Hematopoietic multipotent progenitor cell treated with erythropoietin and hydrocortisone succinate and interleukin-3 and kit ligand, for 6 days (in vitro differentiated cells): ENCODE results near the gene SH2D3A.
"Not testable (repeated sequence)": the region's sequence is repeated elsewhere in the genome, so short reads cannot be mapped to it uniquely, and the experiment has no call there.

Experiments used
- DNase-seq: peaks from one replicate; pipeline ENCODE4 v3.0.0-alpha.2; 2015

The SH2D3A gene

GRCh38 chr19:6767357-6768235 lies at the start of gene SH2D3A:
Gene SH2D3A, minus strand, starts transcription at chr19:6767435. Its CDS starts 3,687 bp downstream, at chr19:6763748.
- peak; percentile 98 for DNase-seq

GRCh38 chr19:6813659-6814058 lies 46.4 kb upstream of the SH2D3A start:
- DNase-seq = no peak

GRCh38 chr19:6812612-6813011 lies 45.4 kb upstream of the SH2D3A start:
- DNase-seq = no peak

- peak; percentile 71 for DNase-seq
Observed at GRCh38 chr19:6811906-6812305, 44.7 kb upstream of the SH2D3A start.

- DNase-seq = no peak
Observed at GRCh38 chr19:6811378-6811777, 44.1 kb upstream of the SH2D3A start.

GRCh38 chr19:6809262-6809661 lies 42.0 kb upstream of the SH2D3A start:
- DNase-seq = no peak

GRCh38 chr19:6808494-6808893 lies 41.3 kb upstream of the SH2D3A start:
- DNase-seq = no peak

GRCh38 chr19:6807291-6807690 lies 40.1 kb upstream of the SH2D3A start:
- DNase-seq = no peak

- DNase-seq = peak; percentile 26
Observed at GRCh38 chr19:6806488-6806887, 39.3 kb upstream of the SH2D3A start.

- DNase-seq = no peak
Observed at GRCh38 chr19:6803036-6803404, 35.8 kb upstream of the SH2D3A start.

GRCh38 chr19:6802336-6803035 lies 35.3 kb upstream of the SH2D3A start:
- DNase-seq = peak; percentile 91

GRCh38 chr19:6801485-6802086 lies 34.4 kb upstream of the SH2D3A start:
- DNase-seq = peak; percentile 96

- no peak for DNase-seq
Observed at GRCh38 chr19:6800991-6801484, 33.8 kb upstream of the SH2D3A start.

- DNase-seq = not testable (repeated sequence)
Observed at GRCh38 chr19:6800160-6800790, 33.0 kb upstream of the SH2D3A start.

- no peak for DNase-seq
Observed at GRCh38 chr19:6797646-6798045, 30.4 kb upstream of the SH2D3A start.

- no peak for DNase-seq
Observed at GRCh38 chr19:6796278-6796677, 29.0 kb upstream of the SH2D3A start.

- no peak for DNase-seq
Observed at GRCh38 chr19:6794686-6795431, 27.6 kb upstream of the SH2D3A start.

- no peak for DNase-seq
Observed at GRCh38 chr19:6793973-6794372, 26.7 kb upstream of the SH2D3A start.

GRCh38 chr19:6793411-6793810 lies 26.2 kb upstream of the SH2D3A start:
- no peak for DNase-seq

GRCh38 chr19:6791237-6791636 lies 24.0 kb upstream of the SH2D3A start:
- no peak for DNase-seq

GRCh38 chr19:6790194-6791128 lies 23.2 kb upstream of the SH2D3A start:
- no peak for DNase-seq
